Measurements from ENCODE around the gene TTC4.

Gene TTC4

GRCh38 chr1:54757833-54758232 lies 42.2 kb downstream of the TTC4 start:
- no peaks in the 10 kb centered on the region for H3K27me3 ChIP-seq (ENCODE audit: insufficient read depth, low read length)
- H4K8ac ChIP-seq (ENCODE audit: low read depth, low read length): no peak overlapping the region
- no peak overlapping the region for H4K91ac ChIP-seq (ENCODE audit: low read depth, low read length)
- no peak overlapping the region for H3K4me2 ChIP-seq (ENCODE audit: low read length)
- H2AK5ac ChIP-seq (ENCODE audit: low read length): no peak overlapping the region
- peaks cover 0 to 3% of the 10 kb centered on the region in 2 experiments for H3K4me1 ChIP-seq (ENCODE audit: control insufficient read depth in 1 of 2, insufficient read depth in 2 of 2, low read length in 2 of 2)
- H4K12ac ChIP-seq (ENCODE audit: low read depth, low read length): no peak overlapping the region
- WGBS (ENCODE audit: extremely low coverage, insufficient coverage, insufficient read length): no CpG with 5 or more reads among the region's 9 CpGs
- no peaks in the 10 kb centered on the region for H3K79me1 ChIP-seq (ENCODE audit: low read length)
- no peak overlapping the region for H3K4ac ChIP-seq (ENCODE audit: low read depth, low read length)
- H2BK5ac ChIP-seq (ENCODE audit: low read depth, low read length, poor library complexity): no peak overlapping the region
- H3K23ac ChIP-seq (ENCODE audit: low read length): no peak overlapping the region
- H3K14ac ChIP-seq (ENCODE audit: low read length): no peak overlapping the region
- peaks cover 18 to 20% of the 10 kb centered on the region in 2 experiments for H3K36me3 ChIP-seq (ENCODE audit: control insufficient read depth in 1 of 2, insufficient read depth in 2 of 2, low read length in 2 of 2)
- H3K9ac ChIP-seq (ENCODE audit: low read length): no peak overlapping the region
- H3K9me3 ChIP-seq (ENCODE audit: insufficient read depth, low read depth, low read length): no peaks in the 10 kb centered on the region
- H2BK120ac ChIP-seq (ENCODE audit: insufficient read depth, low read length, poor library complexity): no peak overlapping the region
- no peak overlapping the region for H2AFZ ChIP-seq (ENCODE audit: insufficient read depth, low read length, poor library complexity)
- no peak for DNase-seq
- H2BK12ac ChIP-seq (ENCODE audit: low read length): no peak overlapping the region
- H3K18ac ChIP-seq (ENCODE audit: low read length): no peak overlapping the region
- no peak overlapping the region for H3K27ac ChIP-seq (ENCODE audit: low read depth, low read length)
- H3K4me3 ChIP-seq (ENCODE audit: low read depth, low read length): no peak overlapping the region
- no peaks in the 10 kb centered on the region for H3K79me2 ChIP-seq (ENCODE audit: control insufficient read depth, insufficient read depth, low read length, poor library complexity)

DNA sequence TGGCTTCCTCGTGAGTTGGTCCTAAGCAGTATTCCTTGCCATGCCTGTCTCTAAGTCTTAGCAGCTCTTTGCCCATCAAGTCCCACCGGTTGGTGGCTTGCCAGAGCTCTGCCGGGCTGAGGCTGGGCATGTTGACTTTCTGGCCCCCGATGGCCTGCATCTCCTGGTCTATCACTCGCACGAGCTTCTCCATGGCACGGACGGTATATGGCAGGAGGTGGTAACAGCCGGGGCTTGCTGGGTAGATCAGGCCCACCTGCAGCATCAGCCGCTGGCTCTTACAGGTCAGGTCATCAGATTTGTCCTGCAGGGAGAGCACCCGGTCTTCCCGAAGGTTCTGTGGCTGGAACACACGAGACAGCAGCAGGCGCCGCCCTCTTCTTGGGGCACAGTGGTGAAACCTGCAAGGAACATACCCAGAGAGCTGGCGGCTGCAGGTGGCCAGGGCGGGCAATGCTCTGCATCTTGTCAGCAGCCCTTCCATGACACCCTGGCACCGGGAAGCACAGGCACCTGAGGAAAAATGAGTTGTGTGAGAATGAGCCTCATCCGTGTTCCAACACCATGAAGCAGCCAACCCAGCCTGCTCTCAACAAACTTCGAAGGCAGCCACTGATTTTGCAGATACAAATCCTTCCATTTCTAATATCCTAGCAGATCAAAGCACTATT lies 43.2 kb downstream of the TTC4 start:
- H3K79me2 ChIP-seq (ENCODE audit: control insufficient read depth, insufficient read depth, low read length, poor library complexity): peaks cover under 1% of the 10 kb centered on the region
- H3K4me1 ChIP-seq (ENCODE audit: control insufficient read depth in 1 of 2, insufficient read depth in 2 of 2, low read length in 2 of 2): peaks cover 2% of the 10 kb centered on the region in 2 experiments
- H3K14ac ChIP-seq (ENCODE audit: low read length): no peak overlapping the region
- no peaks in the 10 kb centered on the region for H3K27me3 ChIP-seq (ENCODE audit: insufficient read depth, low read length)
- H4K12ac ChIP-seq (ENCODE audit: low read depth, low read length): no peak overlapping the region
- H3K18ac ChIP-seq (ENCODE audit: low read length): no peak overlapping the region
- WGBS (ENCODE audit: extremely low coverage, insufficient coverage, insufficient read length): no CpG with 5 or more reads among the region's 20 CpGs
- no peak overlapping the region for H3K4ac ChIP-seq (ENCODE audit: low read depth, low read length)
- no peak overlapping the region for H2AK5ac ChIP-seq (ENCODE audit: low read length)
- no peak overlapping the region for H2BK5ac ChIP-seq (ENCODE audit: low read depth, low read length, poor library complexity)
- no peak overlapping the region for H3K9ac ChIP-seq (ENCODE audit: low read length)
- no peak overlapping the region for H2BK12ac ChIP-seq (ENCODE audit: low read length)
- peaks cover 18 to 20% of the 10 kb centered on the region in 2 experiments for H3K36me3 ChIP-seq (ENCODE audit: control insufficient read depth in 1 of 2, insufficient read depth in 2 of 2, low read length in 2 of 2)
- H4K8ac ChIP-seq (ENCODE audit: low read depth, low read length): no peak overlapping the region
- H4K91ac ChIP-seq (ENCODE audit: low read depth, low read length): no peak overlapping the region
- H3K4me2 ChIP-seq (ENCODE audit: low read length): no peak overlapping the region
- no peak for DNase-seq
- no peaks in the 10 kb centered on the region for H3K9me3 ChIP-seq (ENCODE audit: insufficient read depth, low read depth, low read length)
- no peak overlapping the region for H2AFZ ChIP-seq (ENCODE audit: insufficient read depth, low read length, poor library complexity)
- H3K23ac ChIP-seq (ENCODE audit: low read length): no peak overlapping the region
- no peak overlapping the region for H3K4me3 ChIP-seq (ENCODE audit: low read depth, low read length)
- H3K27ac ChIP-seq (ENCODE audit: low read depth, low read length): no peak overlapping the region
- H3K79me1 ChIP-seq (ENCODE audit: low read length): peaks cover under 1% of the 10 kb centered on the region
- no peak overlapping the region for H2BK120ac ChIP-seq (ENCODE audit: insufficient read depth, low read length, poor library complexity)

DNA sequence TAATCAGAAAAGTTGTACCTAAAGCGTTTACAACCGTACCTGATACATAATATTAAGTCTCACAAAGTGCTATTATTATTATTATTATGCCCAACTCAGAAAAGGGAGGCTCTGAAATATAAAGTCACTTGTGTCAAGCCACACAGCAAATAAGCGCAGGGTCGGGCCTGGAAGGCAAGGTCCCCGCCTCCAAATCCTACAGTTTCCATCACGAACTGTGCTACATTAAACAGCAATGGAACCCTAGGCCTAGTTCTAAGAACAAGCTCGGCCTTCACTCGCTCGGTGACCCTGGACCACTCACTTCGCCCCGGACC lies 48.1 kb downstream of the TTC4 start:
- Histone ChIP-seq H3K9ac (ENCODE audit: low read length) (peak overlapping the region; percentile 90), H3K4me2 (ENCODE audit: low read length) (peak overlapping the region; percentile 81), H3K36me3 (ENCODE audit: control insufficient read depth in 1 of 2, insufficient read depth in 2 of 2, low read length in 2 of 2) (peaks cover 2 to 3% of the 10 kb centered on the region in 2 experiments), H2BK12ac (ENCODE audit: low read length) (no peak overlapping the region), H2AFZ (ENCODE audit: insufficient read depth, low read length, poor library complexity) (peak overlapping the region; percentile 99), H3K4me1 (ENCODE audit: control insufficient read depth in 1 of 2, insufficient read depth in 2 of 2, low read length in 2 of 2) (peaks cover 0 to 2% of the 10 kb centered on the region in 2 experiments), H4K91ac (ENCODE audit: low read depth, low read length) (peak overlapping the region; percentile 88), H3K79me1 (ENCODE audit: low read length) (peaks cover 5% of the 10 kb centered on the region), H3K9me3 (ENCODE audit: insufficient read depth, low read depth, low read length) (no peaks in the 10 kb centered on the region), H3K4ac (ENCODE audit: low read depth, low read length) (peak overlapping the region; percentile 84), H3K27ac (ENCODE audit: low read depth, low read length) (no peak overlapping the region), H3K4me3 (ENCODE audit: low read depth, low read length) (peak overlapping the region; percentile 98), H2BK120ac (ENCODE audit: insufficient read depth, low read length, poor library complexity) (peak overlapping the region; percentile 86), H2BK5ac (ENCODE audit: low read depth, low read length, poor library complexity) (peak overlapping the region; percentile 68), H4K8ac (ENCODE audit: low read depth, low read length) (peak overlapping the region; percentile 99), H4K12ac (ENCODE audit: low read depth, low read length) (peak overlapping the region; percentile 95), H3K18ac (ENCODE audit: low read length) (peak overlapping the region; percentile 95), H3K27me3 (ENCODE audit: insufficient read depth, low read length) (no peaks in the 10 kb centered on the region), H3K14ac (ENCODE audit: low read length) (peak overlapping the region; percentile 96), H2AK5ac (ENCODE audit: low read length) (peak overlapping the region; percentile 30), H3K79me2 (ENCODE audit: control insufficient read depth, insufficient read depth, low read length, poor library complexity) (peaks cover 5% of the 10 kb centered on the region), H3K23ac (ENCODE audit: low read length) (no peak overlapping the region)
- no CpG with 5 or more reads among the region's 11 CpGs for WGBS (ENCODE audit: extremely low coverage, insufficient coverage, insufficient read length)
- DNase-seq: no peak

GRCh38 chr1:54764133-54764921 lies 48.7 kb downstream of the TTC4 start, which contains the start of gene PARS2:
PARS2 (minus strand) TSS chr1:54764523; CDS start chr1:54759161, 5,362 bp downstream.
- Histone ChIP-seq H4K91ac (ENCODE audit: low read depth, low read length) (peak within 1 kb of the TSS; percentile 88), H2BK12ac (ENCODE audit: low read length) (no peak within 1 kb of the TSS), H2AFZ (ENCODE audit: insufficient read depth, low read length, poor library complexity) (peak within 1 kb of the TSS; percentile 99), H3K4me1 (ENCODE audit: control insufficient read depth in 1 of 2, insufficient read depth in 2 of 2, low read length in 2 of 2) (peaks cover 0 to 2% of the 10 kb centered on the region in 2 experiments), H3K27me3 (ENCODE audit: insufficient read depth, low read length) (no peaks in the 10 kb centered on the region), H3K9ac (ENCODE audit: low read length) (peak within 1 kb of the TSS; percentile 90), H2BK5ac (ENCODE audit: low read depth, low read length, poor library complexity) (peak within 1 kb of the TSS; percentile 68), H4K8ac (ENCODE audit: low read depth, low read length) (peak within 1 kb of the TSS; percentile 99), H3K36me3 (ENCODE audit: control insufficient read depth in 1 of 2, insufficient read depth in 2 of 2, low read length in 2 of 2) (no peaks in the 10 kb centered on the region), H3K4me3 (ENCODE audit: low read depth, low read length) (peak within 1 kb of the TSS; percentile 98), H3K23ac (ENCODE audit: low read length) (no peak within 1 kb of the TSS), H3K79me1 (ENCODE audit: low read length) (peaks cover 5% of the 10 kb centered on the region), H3K4ac (ENCODE audit: low read depth, low read length) (peak within 1 kb of the TSS; percentile 84), H4K12ac (ENCODE audit: low read depth, low read length) (peak within 1 kb of the TSS; percentile 95), H3K79me2 (ENCODE audit: control insufficient read depth, insufficient read depth, low read length, poor library complexity) (peaks cover 5% of the 10 kb centered on the region), H3K27ac (ENCODE audit: low read depth, low read length) (no peak within 1 kb of the TSS), H3K4me2 (ENCODE audit: low read length) (peak within 1 kb of the TSS; percentile 81), H2AK5ac (ENCODE audit: low read length) (peak within 1 kb of the TSS; percentile 30), H3K18ac (ENCODE audit: low read length) (peak within 1 kb of the TSS; percentile 95), H3K14ac (ENCODE audit: low read length) (peak within 1 kb of the TSS; percentile 96), H2BK120ac (ENCODE audit: insufficient read depth, low read length, poor library complexity) (peak within 1 kb of the TSS; percentile 86), H3K9me3 (ENCODE audit: insufficient read depth, low read depth, low read length) (no peaks in the 10 kb centered on the region)
- DNase-seq: peak; percentile 98 to 100
- no CpG with 5 or more reads among the region's 57 CpGs for WGBS (ENCODE audit: extremely low coverage, insufficient coverage, insufficient read length)

All from trophoblast cell (in vitro differentiated cells and primary cell).